SW480 (cell line): Measurements from ENCODE around the gene VAMP1.
A peak's percentile ranks its signal among the peaks of the same experiment; 100 is the strongest.
"Not testable (repeated sequence)": the region's sequence is repeated elsewhere in the genome, so short reads cannot be mapped to it uniquely, and the experiment has no call there.

Experiments used
- DNase-seq: peaks from one replicate; pipeline ENCODE4 v3.0.0-alpha.2; 2016; ENCODE audit warnings: low spot score

The VAMP1 gene

GRCh38 chr12:6470375-6471163 is at the start of gene VAMP1:
TSS of gene VAMP1 (minus strand) at chr12:6470677. CDS start at chr12:6470531, 146 bp downstream.
- peak; percentile 99 for DNase-seq

GRCh38 chr12:6520186-6520585 is 49.7 kb upstream of the VAMP1 start:
- no peak for DNase-seq

GRCh38 chr12:6508087-6508486 is 37.6 kb upstream of the VAMP1 start:
- DNase-seq, result no peak

- DNase-seq, result no peak
These were observed 36.9 kb upstream of the VAMP1 start for GRCh38 chr12:6507102-6507998.

GRCh38 chr12:6500466-6500865 is 30.0 kb upstream of the VAMP1 start:
- no peak for DNase-seq

GRCh38 chr12:6497291-6497690 is 26.8 kb upstream of the VAMP1 start:
- not testable (repeated sequence) for DNase-seq

- DNase-seq, result no peak
These were observed 24.5 kb upstream of the VAMP1 start for GRCh38 chr12:6494968-6495367.

- DNase-seq, result peak; percentile 49
These were observed 23.8 kb upstream of the VAMP1 start for GRCh38 chr12:6494258-6494743.

- DNase-seq, result peak; percentile 99
These were observed 23.2 kb upstream of the VAMP1 start, which contains the start of gene NCAPD2 for GRCh38 chr12:6493497-6494257. TSS of gene NCAPD2 (plus strand) at chr12:6494102. CDS start at chr12:6495099, 997 bp downstream.

GRCh38 chr12:6492838-6493496 is 22.5 kb upstream of the VAMP1 start, which contains the start of gene MRPL51:
TSS of gene MRPL51 (minus strand) at chr12:6493262. CDS start at chr12:6493136, 126 bp downstream.
- DNase-seq, result peak; percentile 97

GRCh38 chr12:6490673-6491072 is 20.2 kb upstream of the VAMP1 start:
- not testable (repeated sequence) for DNase-seq

- DNase-seq, result no peak
These were observed 19.0 kb upstream of the VAMP1 start for GRCh38 chr12:6489449-6489848.

- DNase-seq, result no peak
These were observed 17.8 kb upstream of the VAMP1 start for GRCh38 chr12:6488240-6488639.

- DNase-seq, result no peak
These were observed 7.9 kb upstream of the VAMP1 start for GRCh38 chr12:6478416-6478815.

GRCh38 chr12:6477601-6478377 is 7.3 kb upstream of the VAMP1 start:
- DNase-seq, result not testable (repeated sequence)

- no peak for DNase-seq
These were observed 6.0 kb upstream of the VAMP1 start for GRCh38 chr12:6476489-6476888.

- DNase-seq, result not testable (repeated sequence)
These were observed 4.9 kb upstream of the VAMP1 start for GRCh38 chr12:6475233-6475975.

GRCh38 chr12:6472491-6472890 is 2.0 kb upstream of the VAMP1 start:
- no peak for DNase-seq

- no peak for DNase-seq
These were observed 1.5 kb upstream of the VAMP1 start for GRCh38 chr12:6471989-6472360.
